OCI-LY7 (cell line): ENCODE data around the gene KCND3. TPM values are rescaled to one million over a fixed set of nuclear protein-coding genes. Genes with fewer than 3 reads are reported as not detected.

ENCODE experiments used
- BruUV-seq: library from RNA; stranded (reverse); fragments of 400-500 nt; replicated peaks from 2 replicates; lab custom pipeline; 2021; lab: Mats Ljungman, UMichigan
- CTCF ChIA-PET: fragments of 300-600 bp; sonication (Branson Sonifier 250); formaldehyde crosslinking; loops from one replicate; lab custom pipeline; 2022; ENCODE audit warnings: antibody characterized with exemption; ENCODE audit not compliant: unreplicated experiment; lab: Charles Lee
- POLR2A ChIA-PET: fragments of 300-600 bp; sonication (Branson Sonifier 250); formaldehyde crosslinking; loops from one replicate; lab custom pipeline; 2022; ENCODE audit warnings: antibody characterized with exemption; lab: Charles Lee
- DNase-seq: peaks from one replicate; pipeline ENCODE4 v3.0.0-alpha.2; 2015; ENCODE audit warnings: low spot score
- H2AFZ ChIP-seq: fragments of 200-600 bp; sonication (generic), shearing (Covaris generic); 2 replicates; pipeline ENCODE4 v1.6.1; 2014; ENCODE audit warnings: mild to moderate bottlenecking, antibody characterized with exemption, low read length, moderate library complexity
- H3K27ac ChIP-seq: fragments of 200-600 bp; sonication (generic); 2 replicates; pipeline ENCODE4 v1.5.1; 2014; ENCODE audit warnings: mixed run types, low read depth, mild to moderate bottlenecking, moderate library complexity, low read length, inconsistent platforms; ENCODE audit not compliant: poor library complexity, severe bottlenecking
- H3K36me3 ChIP-seq: fragments of 200-600 bp; sonication (generic); 2 replicates; pipeline ENCODE4 v1.6.1; 2014; ENCODE audit warnings: mild to moderate bottlenecking, antibody characterized with exemption, low read length, moderate library complexity, mixed read lengths; ENCODE audit not compliant: insufficient read depth
- H3K4me1 ChIP-seq: fragments of 200-600 bp; sonication (generic); 2 replicates; pipeline ENCODE4 v1.5.1; 2014; ENCODE audit warnings: mild to moderate bottlenecking, low read length; ENCODE audit not compliant: insufficient read depth, poor library complexity, severe bottlenecking
- H3K4me2 ChIP-seq: fragments of 200-600 bp; sonication (generic); 2 replicates; pipeline ENCODE4 v1.6.1; 2014; ENCODE audit warnings: mild to moderate bottlenecking, low read length
- H3K4me3 ChIP-seq: fragments of 200-600 bp; sonication (generic); 2 replicates; pipeline ENCODE4 v1.5.1; 2014; ENCODE audit warnings: mild to moderate bottlenecking, low read depth, low read length; ENCODE audit not compliant: poor library complexity, severe bottlenecking
- H3K79me2 ChIP-seq: fragments of 200-600 bp; sonication (generic); 2 replicates; pipeline ENCODE4 v1.6.1; 2016; ENCODE audit warnings: low read depth, mild to moderate bottlenecking, low read length, moderate library complexity, mixed read lengths; ENCODE audit not compliant: insufficient read depth
- H3K9me2 ChIP-seq: fragments of 200-600 bp; sonication (generic); 2 replicates; pipeline ENCODE4 v1.6.1; 2016; ENCODE audit warnings: mild to moderate bottlenecking, low read length, mixed read lengths; ENCODE audit not compliant: insufficient read depth
- H3K9me3 ChIP-seq: fragments of 200-600 bp; sonication (generic); 2 replicates; pipeline ENCODE4 v1.6.1; 2014; ENCODE audit warnings: mild to moderate bottlenecking, mixed run types, low read length, mixed read lengths
- H4K20me1 ChIP-seq: fragments of 200-600 bp; sonication (generic); 2 replicates; pipeline ENCODE4 v1.6.1; 2014; ENCODE audit warnings: mild to moderate bottlenecking, antibody characterized with exemption, low read length, moderate library complexity, mixed read lengths; ENCODE audit not compliant: insufficient read depth
- CTCF ChIP-seq: fragments of 200-600 bp; sonication (generic); conservative IDR thresholded peaks from 2 replicates; pipeline ENCODE4 v1.5.1; 2014; ENCODE audit warnings: mild to moderate bottlenecking, antibody characterized with exemption, low read length, moderate library complexity, mixed read lengths
- EZH2phosphoT487 ChIP-seq: fragments of 200-600 bp; sonication (generic); IDR thresholded peaks from 2 replicates; pipeline ENCODE4 v1.6.1; 2018; ENCODE audit warnings: low read depth, borderline replicate concordance, mild to moderate bottlenecking, mixed run types, antibody characterized with exemption, low read length, moderate library complexity, mixed read lengths
- intact Hi-C: fragments of 100-400 bp; cut with micrococcal nuclease; formaldehyde crosslinking; loops from one replicate; pipeline ENCODE4 v1.10.0; 2022; ENCODE audit not compliant: unreplicated experiment
- total RNA-seq, 2 experiments: library from RNA; depleted of rRNA in 1 of 2; stranded (reverse); fragments of >200 nt in 1 of 2; shearing (Covaris generic) in 1 of 2; gene quantifications; 2 replicates each; pipeline ENCODE4 v1.2.3, GENCODE V29; 2014 to 2022

Gene KCND3
- total RNA-seq, 2 experiments from 2014 or later = not detected

DNA sequence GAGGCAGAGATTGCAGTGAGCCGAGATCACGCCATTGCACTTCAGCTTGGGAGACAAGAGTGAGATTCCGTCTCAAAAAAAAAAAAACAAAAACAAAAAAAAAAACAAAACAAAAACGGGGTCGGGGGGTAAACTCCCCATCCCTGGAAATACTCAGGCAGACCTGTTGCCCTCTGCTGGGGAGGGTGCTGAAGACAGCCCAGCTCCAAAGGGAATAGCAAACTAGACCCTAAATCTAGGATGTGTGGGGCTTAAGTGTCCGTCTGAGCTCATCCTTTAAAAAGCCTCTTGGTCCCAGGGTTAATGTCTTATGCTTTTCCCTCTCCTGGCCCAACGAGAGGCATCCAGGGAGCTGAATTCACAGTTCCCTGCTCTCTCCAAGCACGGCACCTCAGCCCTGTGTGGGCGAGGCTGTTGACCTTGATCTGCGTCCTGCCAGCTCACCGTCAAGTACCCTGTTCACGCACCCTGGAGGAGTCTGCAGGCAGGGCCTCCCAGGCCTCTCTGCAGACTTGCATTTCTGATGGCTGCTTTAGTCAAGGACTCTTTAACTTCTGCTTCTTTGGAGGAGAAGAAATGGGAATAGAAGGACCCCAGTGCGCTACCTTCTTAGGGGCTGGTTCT, 22.3 kb downstream of the KCND3 start:
- CTCF ChIA-PET = interaction anchor here (0.5 kb wide), 1 partner anchor 12 kb away, joined by 3 read pairs; no protein-coding TSS in a partner anchor
- TF ChIP-seq CTCF = no peak
- no peak for TF ChIP-seq EZH2phosphoT487
- Histone ChIP-seq H3K36me3 (no peaks in the 10 kb centered on the region), H3K4me2 (no peak overlapping the region), H3K79me2 (no peaks in the 10 kb centered on the region), H3K4me1 (no peaks in the 10 kb centered on the region), H4K20me1 (no peaks in the 10 kb centered on the region), H2AFZ (no peak overlapping the region), H3K9me2 (no peaks in the 10 kb centered on the region), H3K27ac (no peak overlapping the region), H3K4me3 (no peak overlapping the region), H3K9me3 (no peaks in the 10 kb centered on the region)
- intact Hi-C loops = no loop called here
- no peak for DNase-seq
- POLR2A ChIA-PET = no interaction called here
- no TSS peak for BruUV-seq

GRCh38 chr1:111965781-111966443, 23.6 kb downstream of the KCND3 start:
- no peaks in the 10 kb centered on the region for H3K36me3 ChIP-seq
- intact Hi-C loops = no loop called here
- POLR2A ChIA-PET = no interaction called here

More at GRCh38 chr1:111965781-111966443, 23.6 kb downstream of the KCND3 start:
- no peak overlapping the region for H3K4me2 ChIP-seq
- H2AFZ ChIP-seq = no peak overlapping the region
- H3K9me3 ChIP-seq = no peaks in the 10 kb centered on the region
- no peak overlapping the region for H3K27ac ChIP-seq
- H3K79me2 ChIP-seq = no peaks in the 10 kb centered on the region
- DNase-seq = no peak
- CTCF ChIA-PET = no interaction called here
- BruUV-seq = no TSS peak
- H3K9me2 ChIP-seq = no peaks in the 10 kb centered on the region
- TF ChIP-seq CTCF (no peak), EZH2phosphoT487 (no peak)
- no peaks in the 10 kb centered on the region for H3K4me1 ChIP-seq
- no peaks in the 10 kb centered on the region for H4K20me1 ChIP-seq
- H3K4me3 ChIP-seq = no peak overlapping the region
